ENCODE results near the gene ADTRP. TPM values are rescaled to one million over a fixed set of nuclear protein-coding genes. Genes with fewer than 3 reads are reported as not detected.

The ADTRP gene
- total RNA-seq, 4 donors from 2014 or later: 119 to 199 (median 181) TPM

DNA sequence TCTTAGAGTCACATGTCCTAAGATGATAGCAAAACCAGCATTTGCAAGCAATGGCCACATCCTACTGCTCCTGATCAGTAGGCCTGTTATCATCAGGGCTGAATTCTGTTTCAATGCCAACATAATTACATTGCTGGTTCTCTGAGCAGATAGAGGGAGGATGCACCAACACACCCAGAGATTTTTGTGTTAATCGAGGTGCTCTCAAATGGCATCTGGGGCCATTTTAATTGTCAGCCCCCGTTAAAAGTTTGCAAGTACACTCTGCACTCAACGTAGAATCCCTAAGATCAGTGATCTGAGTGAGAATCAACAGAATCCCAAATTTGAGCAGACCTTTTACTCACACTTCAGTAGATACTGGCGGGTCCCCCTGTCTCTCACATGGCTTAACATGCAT is 24.8 kb downstream of the ADTRP start:
- no peaks in the 10 kb centered on the region for H3K9me3 ChIP-seq
- intact Hi-C loops (cut with DNase I; ENCODE audit: low total_unique reads): no loop called here
- no peaks in the 10 kb centered on the region for H3K27me3 ChIP-seq
- 92 to 100% methylated on average over 2 to 4 of the region's 4 CpGs for WGBS, 2 donors (ENCODE audit: low coverage in 1 of 2)
- no peak overlapping the region for H3K27ac ChIP-seq
- TF ChIP-seq EP300 (IDR thresholded peaks at IDR 0.05; ENCODE audit: low read depth) (no peak), POLR2AphosphoS5 (IDR thresholded peaks at IDR 0.05) (no peak)
- H3K36me3 ChIP-seq: no peaks in the 10 kb centered on the region
- no peak overlapping the region for H3K4me3 ChIP-seq
- H3K4me1 ChIP-seq: peaks cover 0 to 26% (median 6%) of the 10 kb centered on the region in 4 donors
- DNase-seq: no peak
- in situ Hi-C loops (cut with MboI; ENCODE audit: low pct_ligation_motif_present in 1 of 4, low pct_unique_long_range_greater_than_20kb in 1 of 4, low sequenced_read_pairs in 3 of 4): no loop called here

DNA sequence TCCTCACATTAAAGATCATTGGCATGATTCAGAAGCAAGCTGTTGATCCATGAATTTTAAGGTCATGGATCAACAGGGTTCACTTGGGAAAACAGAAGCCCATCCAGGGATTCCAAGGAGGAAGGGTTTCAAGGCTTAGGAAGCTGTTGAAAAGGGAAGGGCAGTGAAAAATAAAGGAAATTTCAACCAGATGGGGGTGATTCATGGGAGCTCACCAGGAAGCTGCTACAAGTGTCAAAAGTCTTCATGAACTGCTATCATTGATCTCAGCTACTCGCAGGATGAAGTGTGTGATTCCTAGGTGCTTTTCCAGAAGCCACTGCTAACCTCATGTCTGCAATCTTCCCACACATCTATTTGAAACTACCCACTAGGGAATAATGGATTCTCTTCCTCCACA is 26.2 kb downstream of the ADTRP start:
- WGBS, 2 donors (ENCODE audit: low coverage in 1 of 2): 69% methylated on average over 1 of the region's 1 CpG; no CpG with 5 or more reads in 1 of the 2 donors

GRCh38 chr6:11750682-11751081 is 27.9 kb downstream of the ADTRP start:
- in situ Hi-C loops (cut with MboI; ENCODE audit: low pct_ligation_motif_present in 1 of 4, low pct_unique_long_range_greater_than_20kb in 1 of 4, low sequenced_read_pairs in 3 of 4): no loop called here
- Histone ChIP-seq H3K36me3 (no peaks in the 10 kb centered on the region), H3K27ac (peak overlapping the region; percentile 57 to 74 (median 68)), H3K9me3 (no peaks in the 10 kb centered on the region), H3K4me3 (no peak overlapping the region), H3K27me3 (no peaks in the 10 kb centered on the region), H3K4me1 (peaks cover 0 to 29% (median 6%) of the 10 kb centered on the region in 4 donors)
- TF ChIP-seq POLR2AphosphoS5 (IDR thresholded peaks at IDR 0.05) (no peak), CTCF (IDR thresholded peaks at IDR 0.05) (no peak), POLR2A (IDR thresholded peaks at IDR 0.05) (no peak), EP300 (IDR thresholded peaks at IDR 0.05; ENCODE audit: low read depth) (no peak)
- intact Hi-C loops (cut with DNase I; ENCODE audit: low total_unique reads): no loop called here
- DNase-seq: peak; percentile 70
- WGBS, 2 donors (ENCODE audit: low coverage in 1 of 2): 11 to 47% methylated on average over 3 to 7 of the region's 7 CpGs

More for the DNA sequence above, 26.2 kb downstream of the ADTRP start:
- in situ Hi-C loops (cut with MboI; ENCODE audit: low pct_ligation_motif_present in 1 of 4, low pct_unique_long_range_greater_than_20kb in 1 of 4, low sequenced_read_pairs in 3 of 4) (no loop called here), intact Hi-C loops (cut with DNase I; ENCODE audit: low total_unique reads) (no loop called here)
- DNase-seq: no peak
- H3K27ac ChIP-seq: no peak overlapping the region
- no peaks in the 10 kb centered on the region for H3K27me3 ChIP-seq
- TF ChIP-seq POLR2A (IDR thresholded peaks at IDR 0.05): no peak
- no peak for TF ChIP-seq EP300 (IDR thresholded peaks at IDR 0.05; ENCODE audit: low read depth)
- no peak for TF ChIP-seq CTCF (IDR thresholded peaks at IDR 0.05)
- TF ChIP-seq POLR2AphosphoS5 (IDR thresholded peaks at IDR 0.05): no peak
- no peaks in the 10 kb centered on the region for H3K36me3 ChIP-seq
- no peak overlapping the region for H3K4me3 ChIP-seq
- no peaks in the 10 kb centered on the region for H3K9me3 ChIP-seq
- H3K4me1 ChIP-seq: peaks cover 0 to 26% (median 6%) of the 10 kb centered on the region in 4 donors

- H3K4me1 ChIP-seq: peaks cover 0 to 26% (median 6%) of the 10 kb centered on the region in 4 donors
- no peaks in the 10 kb centered on the region for H3K27me3 ChIP-seq
- H3K36me3 ChIP-seq: no peaks in the 10 kb centered on the region
- peak in 1 of 5 experiments; percentile 10 for TF ChIP-seq CTCF (IDR thresholded peaks at IDR 0.05)
- no peak for TF ChIP-seq EP300 (IDR thresholded peaks at IDR 0.05; ENCODE audit: low read depth)
- in situ Hi-C loops (cut with MboI; ENCODE audit: low pct_ligation_motif_present in 1 of 4, low pct_unique_long_range_greater_than_20kb in 1 of 4, low sequenced_read_pairs in 3 of 4) (no loop called here), intact Hi-C loops (cut with DNase I; ENCODE audit: low total_unique reads) (no loop called here)
- WGBS, 2 donors (ENCODE audit: low coverage in 1 of 2): 85 to 90% methylated on average over 7 of the region's 7 CpGs
- H3K9me3 ChIP-seq: no peaks in the 10 kb centered on the region
- no peak overlapping the region for H3K4me3 ChIP-seq
- H3K27ac ChIP-seq: no peak overlapping the region
- DNase-seq: no peak
Observed at GRCh38 chr6:11748591-11749210, 29.9 kb downstream of the ADTRP start.

GRCh38 chr6:11747021-11747420 is 31.6 kb downstream of the ADTRP start:
- peaks cover 0 to 33% (median 16%) of the 10 kb centered on the region in 4 donors for H3K4me1 ChIP-seq
- H3K4me3 ChIP-seq: no peak overlapping the region
- H3K27ac ChIP-seq: no peak overlapping the region
- 67 to 78% methylated on average over 1 to 3 of the region's 3 CpGs for WGBS, 2 donors (ENCODE audit: low coverage in 1 of 2)
- TF ChIP-seq EP300 (IDR thresholded peaks at IDR 0.05; ENCODE audit: low read depth): no peak
- TF ChIP-seq POLR2A (IDR thresholded peaks at IDR 0.05): no peak
- TF ChIP-seq POLR2AphosphoS5 (IDR thresholded peaks at IDR 0.05): no peak
- TF ChIP-seq CTCF (IDR thresholded peaks at IDR 0.05): no peak
- intact Hi-C loops (cut with DNase I; ENCODE audit: low total_unique reads) (no loop called here), in situ Hi-C loops (cut with MboI; ENCODE audit: low pct_ligation_motif_present in 1 of 4, low pct_unique_long_range_greater_than_20kb in 1 of 4, low sequenced_read_pairs in 3 of 4) (no loop called here)
- no peaks in the 10 kb centered on the region for H3K27me3 ChIP-seq
- no peaks in the 10 kb centered on the region for H3K36me3 ChIP-seq
- DNase-seq: no peak
- no peaks in the 10 kb centered on the region for H3K9me3 ChIP-seq
